GM21447 (cell line): ENCODE results near the gene LOXL3.

ENCODE experiments used
- ATAC-seq: cut with Tn5 transposase; IDR thresholded peaks from one replicate; pipeline ENCODE4 v1.9.1; 2021; ENCODE audit not compliant: unreplicated experiment

The LOXL3 gene

DNA sequence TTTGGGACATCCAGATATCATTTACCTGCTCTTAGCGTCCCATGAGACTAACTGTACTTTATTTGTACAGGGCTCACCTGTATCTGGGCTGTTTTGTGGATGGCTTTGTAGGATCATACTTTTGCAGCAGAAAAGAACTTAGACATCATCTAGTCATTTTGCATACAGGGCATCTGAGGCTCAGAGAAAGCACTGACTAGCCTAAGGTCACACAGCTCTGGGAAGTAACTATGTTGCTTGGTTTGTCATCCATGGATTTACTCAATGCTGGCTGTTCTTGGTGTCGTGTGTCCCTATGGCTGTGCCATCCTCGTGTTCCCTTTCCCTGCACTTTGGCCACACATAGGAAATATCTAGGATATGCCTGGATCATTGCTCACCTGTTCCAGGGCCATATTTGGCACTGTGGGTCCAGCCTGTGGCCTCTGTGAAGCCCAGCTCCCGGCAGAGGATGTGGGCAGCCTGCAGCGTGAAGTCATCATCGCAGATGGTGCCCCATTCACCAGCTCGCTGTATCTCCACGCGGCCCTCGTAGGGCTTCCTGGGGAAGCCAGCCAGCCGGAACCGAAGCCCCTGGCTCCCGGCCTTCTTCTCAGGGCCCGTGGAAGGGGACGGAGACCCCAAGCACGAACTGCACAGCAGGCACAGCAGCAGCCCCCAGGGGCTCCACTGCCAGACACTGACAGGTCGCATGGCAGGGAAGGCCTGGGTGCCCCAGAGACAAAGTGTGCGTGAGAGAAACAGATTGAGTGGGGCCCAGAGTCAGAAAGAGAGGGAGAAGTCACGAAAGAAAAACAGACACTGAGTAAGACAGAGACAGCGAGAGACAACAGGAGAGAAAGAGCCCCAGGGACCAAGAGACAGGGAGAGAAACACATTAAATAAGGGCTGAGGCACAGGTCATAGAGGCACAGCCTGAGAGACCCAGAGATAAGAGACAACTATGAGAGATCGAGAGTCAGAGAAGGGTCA is 1.5 kb downstream of the LOXL3 start:
- ATAC-seq, result no peak

DNA sequence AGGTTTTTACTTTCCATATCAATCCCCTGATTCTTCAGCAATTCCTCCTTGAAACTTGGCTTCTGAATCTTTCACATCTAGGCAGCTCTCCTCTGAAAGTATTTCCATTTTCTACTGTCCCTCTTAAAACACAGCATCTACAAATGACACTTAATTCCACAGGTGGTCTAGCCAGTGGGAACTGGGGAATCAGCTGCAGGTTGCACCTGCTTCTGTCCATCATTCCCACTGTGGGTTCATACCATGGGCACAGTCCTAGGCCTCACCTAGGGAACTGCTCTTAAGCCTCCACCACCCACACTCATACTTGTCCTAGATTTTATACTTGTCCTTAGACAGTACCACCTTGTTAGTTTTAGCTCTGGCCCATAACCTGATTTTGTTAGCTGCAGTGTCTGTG is 2.2 kb downstream of the LOXL3 start:
- ATAC-seq, result no peak

DNA sequence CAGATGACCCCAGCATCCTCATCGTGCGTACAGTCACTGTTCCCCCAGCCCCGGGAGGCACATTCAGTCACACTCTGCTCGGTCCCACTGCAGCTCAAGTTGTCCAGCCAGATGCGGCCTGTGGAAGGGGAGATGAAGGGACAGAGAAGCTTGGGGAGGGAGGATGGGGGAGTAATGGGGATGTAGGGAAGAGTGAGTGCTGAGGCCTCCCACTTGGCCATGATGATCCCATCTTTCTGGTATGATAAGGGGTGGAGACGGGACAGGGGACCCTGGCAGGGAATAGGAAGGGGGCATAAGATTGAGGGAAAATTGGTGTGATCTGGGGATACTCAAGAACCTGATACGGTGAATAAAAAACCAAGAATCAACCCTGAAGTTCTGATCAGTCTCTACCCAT is 3.5 kb downstream of the LOXL3 start:
- no peak for ATAC-seq

DNA sequence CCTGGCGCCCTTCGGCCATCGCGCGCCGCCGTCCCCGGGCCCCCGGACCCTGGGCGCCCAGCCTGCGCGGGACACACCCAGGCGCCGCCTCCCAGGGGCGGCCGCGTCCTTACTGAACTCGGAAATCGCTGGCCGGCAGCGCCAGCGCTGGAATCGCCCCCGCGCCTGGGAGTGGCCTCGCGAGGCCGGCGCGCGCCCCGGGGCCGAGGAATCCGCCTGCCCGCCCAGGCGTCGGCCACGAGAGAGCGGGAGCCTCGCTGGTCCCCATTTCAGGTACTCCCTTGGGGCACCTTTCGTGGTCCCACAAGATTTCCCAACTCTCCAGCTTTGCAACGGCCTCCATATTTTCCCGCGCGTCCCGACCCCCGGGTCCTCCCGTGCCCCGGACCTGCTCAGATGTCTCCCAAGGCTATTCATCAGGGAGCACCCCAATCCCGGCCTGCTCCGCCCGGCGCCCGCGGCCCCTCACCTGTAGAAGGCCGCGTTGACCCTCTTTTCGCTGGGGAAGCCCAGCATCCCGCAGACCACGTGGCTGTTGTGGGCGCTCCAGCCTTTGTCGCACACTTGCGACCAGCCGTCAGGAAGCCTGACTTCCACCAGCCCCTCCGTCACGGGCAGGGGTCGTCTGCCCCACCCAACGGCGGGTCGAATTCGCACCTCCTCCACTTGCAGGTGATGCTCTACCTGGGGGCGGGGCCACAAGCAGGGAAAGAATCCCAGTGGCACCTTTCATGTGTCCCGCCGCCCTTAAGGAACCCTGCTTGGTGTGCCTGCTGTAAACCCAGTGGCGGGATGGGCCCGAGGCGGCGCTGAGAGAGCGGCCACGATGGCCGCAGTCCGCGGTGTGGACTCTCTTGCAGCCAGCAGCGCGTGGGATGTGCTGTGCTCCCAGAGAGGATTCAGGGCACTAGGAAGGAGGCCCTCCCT is 4.6 kb downstream of the LOXL3 start:
- ATAC-seq, result no peak

- no peak for ATAC-seq
These were observed 5.3 kb downstream of the LOXL3 start for GRCh38 chr2:74548285-74548899.

GRCh38 chr2:74546004-74546403 is 7.7 kb downstream of the LOXL3 start:
- ATAC-seq, result no peak

DNA sequence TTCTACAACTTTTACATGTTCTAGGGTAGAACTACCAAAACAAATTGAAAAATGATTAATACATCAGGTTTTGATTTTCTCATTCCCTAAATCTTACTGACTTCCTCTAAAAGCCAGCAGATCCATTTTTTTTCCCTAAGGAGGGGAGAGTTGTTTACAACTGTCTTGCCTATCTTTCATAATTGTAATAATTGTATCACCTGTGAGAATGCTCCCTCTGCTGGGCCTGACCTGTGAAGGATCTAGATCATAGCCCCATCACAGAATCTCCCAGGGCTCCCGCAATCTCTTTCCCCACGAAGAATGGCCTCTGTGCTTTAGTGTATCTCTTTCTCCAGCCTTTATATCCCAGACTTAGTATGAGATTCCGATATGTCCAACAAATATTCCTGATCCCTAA is 9.1 kb downstream of the LOXL3 start:
- ATAC-seq, result no peak

- ATAC-seq, result no peak
These were observed 10.8 kb downstream of the LOXL3 start for GRCh38 chr2:74542978-74543377.

- no peak for ATAC-seq
These were observed 13.5 kb downstream of the LOXL3 start for GRCh38 chr2:74540291-74540690.

GRCh38 chr2:74538881-74539339 is 14.8 kb downstream of the LOXL3 start:
- no peak for ATAC-seq

GRCh38 chr2:74537140-74537539 is 16.6 kb downstream of the LOXL3 start:
- ATAC-seq, result no peak

DNA sequence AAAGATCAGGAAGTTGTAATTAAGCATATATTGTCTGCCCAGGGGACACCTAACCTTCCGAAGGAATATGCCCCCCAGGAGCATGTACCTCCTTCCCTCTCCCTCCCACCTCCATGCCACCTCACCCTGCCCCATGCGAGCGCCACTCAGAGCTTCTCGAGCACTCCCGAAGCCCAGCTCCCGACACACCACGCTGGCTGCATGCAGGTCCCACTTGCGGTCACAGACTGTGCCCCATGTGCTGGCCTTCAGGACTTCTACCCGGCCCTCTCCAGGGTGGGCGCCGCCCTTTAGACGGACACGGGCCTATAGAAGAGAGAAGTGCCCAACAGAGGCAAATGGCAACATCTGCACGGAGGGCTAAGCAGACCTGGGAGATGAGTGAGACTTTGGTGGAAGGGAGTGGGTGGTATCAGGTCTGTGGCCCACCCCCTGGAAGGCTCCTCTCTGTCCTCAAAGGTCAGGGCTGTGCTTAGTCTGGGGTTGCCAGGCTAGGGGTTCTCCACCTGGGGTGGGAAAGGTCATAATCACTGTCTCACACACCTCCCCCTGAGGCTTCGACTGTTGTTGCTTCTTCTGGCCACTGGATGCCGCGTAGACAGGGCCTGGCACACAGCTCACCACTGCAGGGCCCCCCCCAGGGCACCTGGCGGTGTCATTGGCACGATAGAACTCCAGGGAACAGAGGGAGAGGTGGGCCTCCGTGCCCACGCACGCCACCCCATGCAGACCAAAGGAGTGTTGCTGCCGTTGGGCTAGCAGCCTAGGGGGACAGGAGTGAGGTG is 17.4 kb downstream of the LOXL3 start:
- no peak for ATAC-seq

GRCh38 chr2:74535440-74535965 is 18.2 kb downstream of the LOXL3 start:
- ATAC-seq, result no peak

DNA sequence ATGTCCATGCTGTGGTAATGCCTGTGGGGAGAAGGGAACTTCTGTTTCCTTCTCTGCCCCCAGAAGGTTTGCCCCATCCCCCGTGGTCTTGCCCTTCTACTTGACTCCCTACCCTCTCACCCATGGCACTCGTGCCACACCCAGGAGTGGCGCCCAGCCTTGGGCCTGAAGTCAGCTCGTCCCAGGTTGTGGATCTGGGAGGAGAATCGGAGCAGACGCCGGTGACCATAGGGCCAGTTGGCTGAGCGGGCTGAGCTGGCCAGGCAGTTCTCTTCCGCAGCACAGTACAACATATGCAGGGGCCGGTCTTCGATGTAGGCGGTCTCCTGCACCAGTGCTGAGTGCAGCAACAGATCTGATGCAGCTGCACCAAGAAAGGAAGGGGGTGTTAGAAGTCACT is 19.3 kb downstream of the LOXL3 start:
- ATAC-seq, result no peak

DNA sequence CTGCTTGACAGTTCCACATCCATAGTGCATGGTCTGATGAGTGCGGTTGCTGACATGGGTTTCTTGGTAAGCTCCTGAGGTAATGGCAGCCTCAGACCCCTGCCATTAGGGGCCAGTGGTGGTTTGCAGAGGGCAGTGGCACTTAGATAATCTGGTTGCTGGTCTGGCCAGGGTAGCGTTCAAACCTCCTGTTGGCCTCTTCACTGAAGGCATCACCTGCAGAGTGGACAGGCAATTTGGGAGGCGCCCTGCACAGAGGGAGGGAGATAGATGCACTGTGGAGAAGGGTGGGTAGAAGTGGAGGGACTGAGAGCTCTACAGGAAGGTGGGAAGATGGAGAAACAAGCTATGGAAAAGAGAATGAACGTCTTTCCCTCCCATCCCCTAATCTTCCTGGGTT is 20.3 kb downstream of the LOXL3 start:
- ATAC-seq, result no peak

DNA sequence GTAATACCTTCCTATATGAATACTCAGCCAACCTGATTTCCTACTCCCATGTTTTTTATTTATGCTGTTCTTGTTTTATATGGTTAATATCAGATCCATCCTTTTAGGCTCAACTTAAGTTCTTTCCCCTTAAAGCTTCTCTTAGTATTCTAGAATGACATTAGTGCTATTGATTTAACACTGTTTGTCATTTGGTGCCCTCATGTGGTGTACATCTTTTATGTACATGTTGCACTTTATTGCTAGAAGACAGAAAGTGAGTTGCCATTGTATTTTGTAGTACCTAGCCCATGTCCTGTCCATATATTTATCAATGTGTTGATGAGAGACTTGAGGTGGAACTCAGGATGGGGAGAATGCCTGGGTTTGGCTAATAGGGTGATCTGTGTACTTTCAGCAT is 21.5 kb downstream of the LOXL3 start:
- no peak for ATAC-seq

DNA sequence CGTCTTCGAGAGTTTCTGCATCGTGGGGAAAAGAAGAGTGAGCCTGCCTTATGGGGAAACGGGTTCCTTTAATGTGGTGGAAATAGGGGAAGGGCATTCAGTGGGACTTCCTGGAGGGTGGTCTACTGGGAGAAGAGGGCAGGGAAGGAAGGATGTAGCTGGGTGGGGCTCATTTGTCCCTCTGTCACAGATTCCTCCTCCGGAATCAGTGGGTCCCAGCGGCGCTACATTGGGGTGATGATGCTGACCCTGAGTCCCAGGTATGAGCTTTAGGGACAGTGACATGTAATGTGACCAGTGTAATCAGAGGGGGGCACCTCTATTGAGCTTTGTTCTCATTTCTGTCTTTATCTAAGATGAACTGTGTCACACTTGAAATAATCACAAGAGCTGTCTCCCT is 22.1 kb downstream of the LOXL3 start:
- ATAC-seq, result no peak

DNA sequence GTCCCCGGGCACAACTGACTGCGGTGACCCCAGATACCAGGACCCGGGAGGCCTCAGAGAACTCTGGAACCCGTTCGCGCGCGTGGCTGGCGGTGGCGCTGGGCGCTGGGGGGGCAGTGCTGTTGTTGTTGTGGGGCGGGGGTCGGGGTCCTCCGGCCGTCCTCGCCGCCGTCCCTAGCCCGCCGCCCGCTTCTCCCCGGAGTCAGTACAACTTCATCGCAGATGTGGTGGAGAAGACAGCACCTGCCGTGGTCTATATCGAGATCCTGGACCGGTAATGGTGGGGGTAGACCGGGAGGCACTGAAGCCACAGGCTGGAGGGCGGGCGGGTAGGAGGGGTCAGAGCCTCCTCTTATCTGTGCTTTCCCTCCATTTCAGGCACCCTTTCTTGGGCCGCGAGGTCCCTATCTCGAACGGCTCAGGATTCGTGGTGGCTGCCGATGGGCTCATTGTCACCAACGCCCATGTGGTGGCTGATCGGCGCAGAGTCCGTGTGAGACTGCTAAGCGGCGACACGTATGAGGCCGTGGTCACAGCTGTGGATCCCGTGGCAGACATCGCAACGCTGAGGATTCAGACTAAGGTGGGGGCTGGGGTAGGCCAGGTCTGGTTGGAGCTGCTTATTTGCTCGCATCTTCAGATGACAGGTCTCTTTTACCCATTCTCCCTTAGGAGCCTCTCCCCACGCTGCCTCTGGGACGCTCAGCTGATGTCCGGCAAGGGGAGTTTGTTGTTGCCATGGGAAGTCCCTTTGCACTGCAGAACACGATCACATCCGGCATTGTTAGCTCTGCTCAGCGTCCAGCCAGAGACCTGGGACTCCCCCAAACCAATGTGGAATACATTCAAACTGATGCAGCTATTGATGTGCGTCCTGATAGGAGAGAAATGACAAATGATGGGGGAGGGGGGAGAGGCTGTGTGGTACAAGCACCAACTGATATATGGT is 23.2 kb downstream of the LOXL3 start:
- ATAC-seq, result peak; percentile 39
